ENCODE data around the gene FAM120AOS. TPM values are rescaled to one million over a fixed set of nuclear protein-coding genes. Genes with fewer than 3 reads are reported as not detected.

Gene FAM120AOS
- total RNA-seq, 1 experiment from 2014 or later = 50.5 TPM

DNA sequence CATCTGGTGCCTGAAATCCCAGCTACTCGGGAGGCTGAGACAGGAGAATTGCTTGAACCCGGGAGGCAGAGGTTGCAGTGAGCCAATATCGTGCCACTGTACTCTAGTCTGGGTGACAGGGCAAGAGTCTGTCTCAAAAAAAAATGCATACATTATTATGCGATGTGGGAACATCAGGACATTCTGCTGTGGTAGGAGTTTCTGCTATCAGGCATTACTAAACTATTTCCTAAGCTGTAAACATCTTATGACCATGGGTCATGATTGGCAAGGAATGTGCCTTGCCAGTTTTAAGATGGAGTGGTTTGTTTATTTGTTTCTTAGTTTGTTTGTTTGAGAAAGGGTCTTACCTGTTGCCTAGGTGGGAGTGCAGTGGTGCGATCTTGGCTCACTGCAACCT lies 47.0 kb downstream of the FAM120AOS start:
- Mint-ChIP-seq H3K27me3 (ENCODE audit: unreplicated experiment) (peaks cover 44% of the 10 kb centered on the region), H3K27ac (ENCODE audit: unreplicated experiment) (no peak overlapping the region), H3K4me1 (ENCODE audit: low read depth, unreplicated experiment) (no peaks in the 10 kb centered on the region), H3K36me3 (ENCODE audit: insufficient read depth, unreplicated experiment) (no peaks in the 10 kb centered on the region), H3K9me3 (ENCODE audit: low read depth, unreplicated experiment) (no peaks in the 10 kb centered on the region), H3K4me3 (ENCODE audit: low read depth, unreplicated experiment) (no peak overlapping the region)
- CTCF ChIA-PET = no interaction called here
- intact Hi-C loops (cut with micrococcal nuclease; ENCODE audit: unreplicated experiment) = no loop called here
- TF ChIP-seq, protein P1, sequence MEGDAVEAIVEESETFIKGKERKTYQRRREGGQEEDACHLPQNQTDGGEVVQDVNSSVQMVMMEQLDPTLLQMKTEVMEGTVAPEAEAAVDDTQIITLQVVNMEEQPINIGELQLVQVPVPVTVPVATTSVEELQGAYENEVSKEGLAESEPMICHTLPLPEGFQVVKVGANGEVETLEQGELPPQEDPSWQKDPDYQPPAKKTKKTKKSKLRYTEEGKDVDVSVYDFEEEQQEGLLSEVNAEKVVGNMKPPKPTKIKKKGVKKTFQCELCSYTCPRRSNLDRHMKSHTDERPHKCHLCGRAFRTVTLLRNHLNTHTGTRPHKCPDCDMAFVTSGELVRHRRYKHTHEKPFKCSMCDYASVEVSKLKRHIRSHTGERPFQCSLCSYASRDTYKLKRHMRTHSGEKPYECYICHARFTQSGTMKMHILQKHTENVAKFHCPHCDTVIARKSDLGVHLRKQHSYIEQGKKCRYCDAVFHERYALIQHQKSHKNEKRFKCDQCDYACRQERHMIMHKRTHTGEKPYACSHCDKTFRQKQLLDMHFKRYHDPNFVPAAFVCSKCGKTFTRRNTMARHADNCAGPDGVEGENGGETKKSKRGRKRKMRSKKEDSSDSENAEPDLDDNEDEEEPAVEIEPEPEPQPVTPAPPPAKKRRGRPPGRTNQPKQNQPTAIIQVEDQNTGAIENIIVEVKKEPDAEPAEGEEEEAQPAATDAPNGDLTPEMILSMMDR (IDR thresholded peaks at IDR 0.05; ENCODE audit: unreplicated experiment) = no peak
- no peak for DNase-seq
- no TSS peak for BruUV-seq (replicated peaks)

GRCh38 chr9:93398471-93398870 lies 54.9 kb downstream of the FAM120AOS start:
- no peak overlapping the region for H3K4me3 Mint-ChIP-seq (ENCODE audit: low read depth, unreplicated experiment)
- peaks cover 12% of the 10 kb centered on the region for H3K27me3 Mint-ChIP-seq (ENCODE audit: unreplicated experiment)
- no peak overlapping the region for H3K27ac Mint-ChIP-seq (ENCODE audit: unreplicated experiment)
- H3K36me3 Mint-ChIP-seq (ENCODE audit: insufficient read depth, unreplicated experiment) = no peaks in the 10 kb centered on the region
- DNase-seq = no peak
- no peaks in the 10 kb centered on the region for H3K9me3 Mint-ChIP-seq (ENCODE audit: low read depth, unreplicated experiment)
- TF ChIP-seq, protein P1 (IDR thresholded peaks at IDR 0.05; ENCODE audit: unreplicated experiment) = no peak
- no peaks in the 10 kb centered on the region for H3K4me1 Mint-ChIP-seq (ENCODE audit: low read depth, unreplicated experiment)
- intact Hi-C loops (cut with micrococcal nuclease; ENCODE audit: unreplicated experiment) = no loop called here
- no TSS peak for BruUV-seq (replicated peaks)
- CTCF ChIA-PET = no interaction called here

- Mint-ChIP-seq H3K27me3 (ENCODE audit: unreplicated experiment) (peaks cover 12% of the 10 kb centered on the region), H3K36me3 (ENCODE audit: insufficient read depth, unreplicated experiment) (no peaks in the 10 kb centered on the region), H3K4me3 (ENCODE audit: low read depth, unreplicated experiment) (no peak overlapping the region), H3K27ac (ENCODE audit: unreplicated experiment) (no peak overlapping the region), H3K4me1 (ENCODE audit: low read depth, unreplicated experiment) (no peaks in the 10 kb centered on the region), H3K9me3 (ENCODE audit: low read depth, unreplicated experiment) (no peaks in the 10 kb centered on the region)
- no peak for DNase-seq
- CTCF ChIA-PET = no interaction called here
- TF ChIP-seq, protein P1 (IDR thresholded peaks at IDR 0.05; ENCODE audit: unreplicated experiment) = no peak
- intact Hi-C loops (cut with micrococcal nuclease; ENCODE audit: unreplicated experiment) = no loop called here
- BruUV-seq (replicated peaks) = no TSS peak
Measured at GRCh38 chr9:93397661-93398373, 55.6 kb downstream of the FAM120AOS start.

Other genes starting within 250 kb of the FAM120AOS start
- gene FAM120A, start 1.9 kb downstream of the FAM120AOS start, total RNA-seq (2022) = 98.2 and 101 TPM in 2 replicates
- 12.5 and 13.9 TPM in 2 replicates for gene PHF2, start 123.0 kb upstream of the FAM120AOS start, total RNA-seq (2022)